ENCODE results near the gene CAMTA2. TPM values are rescaled to one million over a fixed set of nuclear protein-coding genes. Genes with fewer than 3 reads are reported as not detected.

Gene CAMTA2
- total RNA-seq, 2 donors from 2014 or later: 17.1 to 48.8 TPM

DNA sequence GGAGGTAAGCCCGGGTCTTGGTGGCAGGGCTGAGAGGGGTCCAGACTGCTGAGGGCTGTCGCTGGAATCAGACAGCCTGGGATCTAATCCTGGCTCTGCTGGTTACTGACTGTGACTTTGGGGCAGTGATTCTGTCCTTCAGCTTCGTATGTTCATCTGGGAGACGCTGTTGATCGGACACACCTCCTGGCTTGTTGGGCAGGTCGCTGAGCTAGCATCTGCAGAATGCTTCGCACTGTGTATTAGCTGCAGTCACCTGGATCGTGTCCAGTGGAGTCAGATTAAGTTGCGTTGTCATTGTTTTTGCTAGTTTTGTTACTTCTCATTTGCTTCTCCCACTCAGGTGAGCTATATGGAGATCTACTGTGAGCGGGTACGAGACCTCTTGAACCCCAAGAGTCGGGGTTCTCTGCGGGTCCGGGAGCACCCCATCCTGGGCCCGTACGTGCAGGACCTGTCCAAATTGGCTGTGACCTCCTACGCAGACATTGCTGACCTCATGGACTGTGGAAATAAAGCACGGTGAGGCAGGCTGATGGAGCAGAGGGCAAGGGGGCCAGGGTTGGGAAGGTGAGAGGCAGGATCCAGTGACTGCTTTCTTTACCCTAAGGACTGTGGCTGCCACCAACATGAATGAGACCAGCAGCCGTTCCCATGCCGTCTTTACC is 14.8 kb upstream of the CAMTA2 start:
- Histone ChIP-seq H3K9me3 (no peaks in the 10 kb centered on the region), H3K4me3 (no peak overlapping the region), H3K4me1 (peaks cover 21% of the 10 kb centered on the region), H3K27me3 (no peaks in the 10 kb centered on the region), H3K27ac (no peak overlapping the region), H3K36me3 (replicated peaks in 1 of 2; ENCODE audit: insufficient read depth in 1 of 2, low read depth in 2 of 2) (peaks cover 13 to 36% of the 10 kb centered on the region in 2 donors)
- ATAC-seq (no peak), DNase-seq (no peak)
- intact Hi-C loops (cut with DNase I): no loop called here
- WGBS, 2 donors: 93% methylated on average over 20 of the region's 20 CpGs
- TF ChIP-seq, protein P1, sequence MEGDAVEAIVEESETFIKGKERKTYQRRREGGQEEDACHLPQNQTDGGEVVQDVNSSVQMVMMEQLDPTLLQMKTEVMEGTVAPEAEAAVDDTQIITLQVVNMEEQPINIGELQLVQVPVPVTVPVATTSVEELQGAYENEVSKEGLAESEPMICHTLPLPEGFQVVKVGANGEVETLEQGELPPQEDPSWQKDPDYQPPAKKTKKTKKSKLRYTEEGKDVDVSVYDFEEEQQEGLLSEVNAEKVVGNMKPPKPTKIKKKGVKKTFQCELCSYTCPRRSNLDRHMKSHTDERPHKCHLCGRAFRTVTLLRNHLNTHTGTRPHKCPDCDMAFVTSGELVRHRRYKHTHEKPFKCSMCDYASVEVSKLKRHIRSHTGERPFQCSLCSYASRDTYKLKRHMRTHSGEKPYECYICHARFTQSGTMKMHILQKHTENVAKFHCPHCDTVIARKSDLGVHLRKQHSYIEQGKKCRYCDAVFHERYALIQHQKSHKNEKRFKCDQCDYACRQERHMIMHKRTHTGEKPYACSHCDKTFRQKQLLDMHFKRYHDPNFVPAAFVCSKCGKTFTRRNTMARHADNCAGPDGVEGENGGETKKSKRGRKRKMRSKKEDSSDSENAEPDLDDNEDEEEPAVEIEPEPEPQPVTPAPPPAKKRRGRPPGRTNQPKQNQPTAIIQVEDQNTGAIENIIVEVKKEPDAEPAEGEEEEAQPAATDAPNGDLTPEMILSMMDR (IDR thresholded peaks at IDR 0.05): no peak
- TF ChIP-seq POLR2A (IDR thresholded peaks at IDR 0.05): no peak

DNA sequence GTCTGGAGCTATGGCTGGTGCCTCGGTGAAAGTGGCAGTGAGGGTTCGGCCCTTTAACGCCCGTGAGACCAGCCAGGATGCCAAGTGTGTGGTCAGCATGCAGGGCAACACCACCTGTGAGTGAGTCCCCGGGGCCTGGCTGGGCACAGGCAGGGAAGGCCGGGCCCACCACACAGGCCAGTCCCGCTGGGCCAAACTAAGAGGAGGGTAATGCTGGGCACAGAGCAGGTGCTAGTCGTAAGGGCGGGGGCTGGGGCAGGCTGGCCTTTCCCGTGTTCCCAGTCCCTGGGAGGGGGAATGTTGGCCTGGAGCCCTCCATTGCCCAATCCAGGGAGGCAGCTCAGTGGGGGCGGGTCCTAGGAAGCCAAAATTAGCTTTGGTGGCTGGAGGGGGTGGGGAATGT is 12.8 kb upstream of the CAMTA2 start:
- Histone ChIP-seq H3K9me3 (no peaks in the 10 kb centered on the region), H3K27ac (peak overlapping the region in 1 of 4 donors; percentile 1), H3K4me1 (peaks cover 27% of the 10 kb centered on the region), H3K36me3 (replicated peaks in 1 of 2; ENCODE audit: insufficient read depth in 1 of 2, low read depth in 2 of 2) (peaks cover 13 to 26% of the 10 kb centered on the region in 2 donors), H3K4me3 (no peak overlapping the region), H3K27me3 (no peaks in the 10 kb centered on the region)
- 48 to 56% methylated on average over 10 to 11 of the region's 11 CpGs for WGBS, 2 donors
- ATAC-seq: no peak
- intact Hi-C loops (cut with DNase I): no loop called here
- peak; percentile 40 to 64 (median 60) for DNase-seq
- peak in 1 of 3 donors; percentile 31 for TF ChIP-seq POLR2A (IDR thresholded peaks at IDR 0.05)
- TF ChIP-seq, protein P1 (IDR thresholded peaks at IDR 0.05): no peak

- Histone ChIP-seq H3K27me3 (no peaks in the 10 kb centered on the region), H3K4me1 (peaks cover 27% of the 10 kb centered on the region), H3K4me3 (no peak overlapping the region), H3K9me3 (no peaks in the 10 kb centered on the region), H3K36me3 (replicated peaks in 1 of 2; ENCODE audit: insufficient read depth in 1 of 2, low read depth in 2 of 2) (peaks cover 9 to 22% of the 10 kb centered on the region in 2 donors), H3K27ac (peak overlapping the region in 3 of 4 donors; percentile 82 to 93 (median 90))
- WGBS, 2 donors: 46 to 53% methylated on average over 11 to 12 of the region's 12 CpGs
- intact Hi-C loops (cut with DNase I): no loop called here
- ATAC-seq: no peak
- no peak for DNase-seq
- no peak for TF ChIP-seq POLR2A (IDR thresholded peaks at IDR 0.05)
- TF ChIP-seq, protein P1 (IDR thresholded peaks at IDR 0.05): no peak
These were observed 12.1 kb upstream of the CAMTA2 start for GRCh38 chr17:4999430-5000093.

GRCh38 chr17:4998732-4999429 is 11.4 kb upstream of the CAMTA2 start:
- Histone ChIP-seq H3K4me3 (peak overlapping the region; percentile 60 to 89), H3K36me3 (replicated peaks in 1 of 2; ENCODE audit: insufficient read depth in 1 of 2, low read depth in 2 of 2) (peaks cover 3 to 16% of the 10 kb centered on the region in 2 donors), H3K27me3 (no peaks in the 10 kb centered on the region), H3K27ac (peak overlapping the region; percentile 72 to 93 (median 86)), H3K4me1 (peaks cover 27% of the 10 kb centered on the region), H3K9me3 (no peaks in the 10 kb centered on the region)
- WGBS, 2 donors: 0 to 4% methylated on average over 8 to 14 of the region's 14 CpGs
- TF ChIP-seq, protein P1 (IDR thresholded peaks at IDR 0.05): no peak
- no peak for TF ChIP-seq POLR2A (IDR thresholded peaks at IDR 0.05)
- DNase-seq (peak; percentile 29 to 54 (median 48)), ATAC-seq (no peak)
- intact Hi-C loops (cut with DNase I): no loop called here

All from body of pancreas (tissue), 4 donors.